Effector memory CD8-positive, alpha-beta T cell (primary cell): Measurements from ENCODE around the gene BPIFB6.

Experiments used
- ATAC-seq: fragments of 150-1000 bp; cut with Tn5 transposase; replicated peaks from 2 replicates; pipeline ENCODE4 v1.10.0; 2021; ENCODE audit warnings: mild to moderate bottlenecking, moderate library complexity
- DNase-seq, 3 experiments: peaks; one replicate each; pipeline ENCODE4 v3.0.0; 2021
- H3K27ac Mint-ChIP-seq, 2 donors: one replicate each; pipeline ENCODE4 v1.8.0; 2022; ENCODE audit warnings: mild to moderate bottlenecking in 2 of 2, mixed read lengths in 2 of 2, moderate library complexity in 2 of 2
- H3K27me3 Mint-ChIP-seq, 2 donors: one replicate each; pipeline ENCODE4 v1.8.0; 2022; ENCODE audit warnings: mixed read lengths in 2 of 2
- H3K36me3 Mint-ChIP-seq: one replicate; pipeline ENCODE4 v1.8.0; 2022; ENCODE audit warnings: mild to moderate bottlenecking, moderate library complexity, mixed read lengths; ENCODE audit not compliant: insufficient read depth
- H3K4me1 Mint-ChIP-seq, 2 donors: one replicate each; pipeline ENCODE4 v1.8.0; 2022; ENCODE audit warnings: low read depth in 2 of 2, mixed read lengths in 2 of 2
- H3K4me3 Mint-ChIP-seq, 2 donors: one replicate each; pipeline ENCODE4 v1.8.0; 2022; ENCODE audit warnings: mild to moderate bottlenecking in 2 of 2, mixed read lengths in 2 of 2, moderate library complexity in 2 of 2
- H3K9me3 Mint-ChIP-seq, 2 donors: one replicate each; pipeline ENCODE4 v1.8.0; 2022; ENCODE audit warnings: mixed read lengths in 2 of 2

BPIFB6 gene

DNA sequence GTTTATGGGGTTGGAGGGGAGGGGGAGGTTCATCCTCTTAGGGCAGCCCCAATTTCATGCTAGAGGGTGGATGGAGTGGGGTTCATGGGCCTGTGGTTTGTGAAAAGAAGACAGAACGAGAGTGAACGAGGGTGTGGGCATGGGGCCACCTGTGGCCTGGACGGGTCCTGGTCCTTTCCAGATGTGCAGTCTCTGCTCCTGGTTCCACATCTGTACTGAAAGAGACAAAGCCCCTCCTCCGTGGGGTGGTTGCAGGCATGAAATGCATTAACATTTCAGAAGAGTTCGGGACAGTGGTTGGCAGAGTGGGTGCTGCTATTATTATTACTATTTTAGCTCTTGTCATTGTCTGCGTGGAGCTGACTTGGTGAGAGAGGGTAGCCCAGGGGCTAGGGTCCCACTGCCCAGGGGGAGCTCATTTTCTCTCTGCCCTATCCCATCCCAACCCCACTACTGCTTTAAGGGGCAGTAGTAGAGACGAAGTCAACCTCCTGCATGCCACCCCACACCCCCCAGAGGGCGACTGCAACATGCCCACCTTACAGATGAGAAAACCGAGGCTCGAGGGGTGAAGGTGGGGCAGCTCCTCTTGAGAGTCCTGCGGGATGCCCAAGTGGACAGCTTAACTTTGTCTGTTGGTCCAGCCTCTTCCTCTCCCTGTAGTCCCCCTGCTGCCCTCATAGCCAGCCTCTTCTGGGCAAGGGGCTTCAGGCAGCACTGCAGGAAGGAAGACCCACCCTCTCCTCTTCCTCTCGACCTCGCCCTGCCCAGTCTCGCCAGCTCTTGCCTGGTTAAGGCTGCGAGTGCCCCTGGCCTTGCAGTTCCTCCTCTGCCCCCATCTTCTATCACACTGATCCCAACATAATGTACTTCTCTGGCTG, 15.5 kb upstream of the BPIFB6 start:
- Mint-ChIP-seq H3K36me3 (no peaks in the 10 kb centered on the region), H3K4me1 (peaks cover 0 to 3% of the 10 kb centered on the region in 2 donors), H3K9me3 (no peaks in the 10 kb centered on the region), H3K4me3 (no peak overlapping the region), H3K27ac (no peak overlapping the region), H3K27me3 (peaks cover 6 to 10% of the 10 kb centered on the region in 2 donors)
- DNase-seq, result no peak
- ATAC-seq, result no peak

DNA sequence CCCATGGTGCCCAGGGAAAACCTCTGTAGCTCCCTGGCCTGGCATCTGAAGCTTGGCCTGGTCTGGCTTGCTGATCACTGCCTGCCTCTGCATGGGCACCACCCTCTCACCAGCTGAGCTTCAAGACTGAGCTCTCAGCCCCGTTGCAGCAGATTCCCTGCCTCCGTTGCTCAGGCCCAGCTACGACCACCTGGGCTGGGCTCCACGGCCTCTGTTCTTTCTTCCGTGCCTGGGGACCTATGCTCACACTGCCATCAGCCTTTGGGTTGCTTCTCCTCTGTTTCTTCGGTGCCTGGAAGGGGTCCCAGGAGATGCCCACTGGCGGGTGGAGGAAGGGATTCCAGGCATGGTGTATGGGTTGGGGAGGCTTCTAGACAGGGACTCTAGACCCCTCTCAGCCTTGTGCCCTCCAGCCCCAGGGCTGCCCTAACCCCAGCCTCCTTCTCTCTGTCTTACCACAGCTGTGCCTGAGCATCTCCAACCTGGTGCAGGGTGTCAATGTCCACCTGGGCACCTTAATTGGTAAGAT, 14.8 kb upstream of the BPIFB6 start:
- Mint-ChIP-seq H3K27me3 (peaks cover 6 to 9% of the 10 kb centered on the region in 2 donors), H3K4me3 (no peak overlapping the region), H3K36me3 (no peaks in the 10 kb centered on the region), H3K9me3 (no peaks in the 10 kb centered on the region), H3K4me1 (peaks cover 0 to 3% of the 10 kb centered on the region in 2 donors), H3K27ac (no peak overlapping the region)
- ATAC-seq, result no peak
- DNase-seq, result no peak

- Mint-ChIP-seq H3K9me3 (no peaks in the 10 kb centered on the region), H3K27me3 (peaks cover 6 to 9% of the 10 kb centered on the region in 2 donors), H3K36me3 (no peaks in the 10 kb centered on the region), H3K4me1 (peaks cover 0 to 3% of the 10 kb centered on the region in 2 donors), H3K4me3 (no peak overlapping the region), H3K27ac (peak overlapping the region in 1 of 2 donors; percentile 30)
- DNase-seq (no peak), ATAC-seq (no peak)
These were observed 13.9 kb upstream of the BPIFB6 start for GRCh38 chr20:33017542-33017941.

GRCh38 chr20:33018169-33018931, 13.1 kb upstream of the BPIFB6 start:
- peaks cover 6 to 9% of the 10 kb centered on the region in 2 donors for H3K27me3 Mint-ChIP-seq
- H3K4me3 Mint-ChIP-seq, result no peak overlapping the region
- no peaks in the 10 kb centered on the region for H3K36me3 Mint-ChIP-seq
- peaks cover 0 to 3% of the 10 kb centered on the region in 2 donors for H3K4me1 Mint-ChIP-seq
- ATAC-seq (no peak), DNase-seq (no peak)
- no peaks in the 10 kb centered on the region for H3K9me3 Mint-ChIP-seq
- H3K27ac Mint-ChIP-seq, result peak overlapping the region in 1 of 2 donors; percentile 30

DNA sequence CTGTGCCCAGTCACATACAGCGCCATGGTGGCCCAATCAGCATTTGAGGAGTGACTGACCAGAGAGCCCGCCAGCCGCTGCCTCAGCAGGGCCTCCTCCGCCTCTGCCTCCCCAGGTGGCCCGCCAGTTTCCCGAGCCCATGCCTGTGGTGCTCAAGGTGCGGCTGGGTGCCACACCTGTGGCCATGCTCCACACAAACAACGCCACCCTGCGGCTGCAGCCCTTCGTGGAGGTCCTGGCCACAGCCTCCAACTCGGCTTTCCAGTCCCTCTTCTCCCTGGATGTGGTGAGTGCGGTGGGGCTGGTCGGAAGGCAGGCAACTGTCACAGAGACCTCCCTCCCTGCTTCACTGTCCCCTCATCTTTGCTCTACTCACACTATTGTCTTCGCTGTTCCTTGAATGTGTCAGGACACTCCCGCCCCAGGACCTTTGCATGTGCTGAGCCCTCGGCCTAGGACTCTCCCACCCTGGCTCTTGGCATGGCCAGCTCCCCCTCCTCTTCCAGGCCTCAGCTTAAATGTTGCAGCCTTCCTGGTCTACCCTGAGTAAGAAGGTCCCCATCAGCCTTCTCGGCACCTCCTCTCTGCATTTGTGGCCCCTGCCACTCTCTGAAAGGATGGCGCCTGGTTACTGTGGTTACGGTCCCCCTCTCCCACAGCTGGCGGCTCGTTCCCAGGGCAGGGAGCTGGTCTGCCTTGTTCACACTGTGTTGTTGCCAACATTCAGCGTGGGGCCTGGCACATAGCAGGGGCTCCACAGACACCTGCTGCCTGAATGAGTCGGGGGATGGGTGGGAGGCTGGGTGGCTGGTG, 11.8 kb upstream of the BPIFB6 start:
- H3K27me3 Mint-ChIP-seq, result peaks cover 6 to 9% of the 10 kb centered on the region in 2 donors
- no peak overlapping the region for H3K4me3 Mint-ChIP-seq
- H3K36me3 Mint-ChIP-seq, result no peaks in the 10 kb centered on the region
- H3K4me1 Mint-ChIP-seq, result peaks cover 0 to 3% of the 10 kb centered on the region in 2 donors
- H3K9me3 Mint-ChIP-seq, result no peaks in the 10 kb centered on the region
- DNase-seq (no peak), ATAC-seq (no peak)
- H3K27ac Mint-ChIP-seq, result peak overlapping the region in 1 of 2 donors; percentile 80

GRCh38 chr20:33020278-33021161, 10.9 kb upstream of the BPIFB6 start:
- DNase-seq (no peak), ATAC-seq (no peak)
- peaks cover 2 to 9% of the 10 kb centered on the region in 2 donors for H3K27me3 Mint-ChIP-seq
- H3K36me3 Mint-ChIP-seq, result no peaks in the 10 kb centered on the region
- no peak overlapping the region for H3K4me3 Mint-ChIP-seq
- H3K4me1 Mint-ChIP-seq, result peaks cover 0 to 3% of the 10 kb centered on the region in 2 donors
- peak overlapping the region in 1 of 2 donors; percentile 80 for H3K27ac Mint-ChIP-seq
- H3K9me3 Mint-ChIP-seq, result no peaks in the 10 kb centered on the region

DNA sequence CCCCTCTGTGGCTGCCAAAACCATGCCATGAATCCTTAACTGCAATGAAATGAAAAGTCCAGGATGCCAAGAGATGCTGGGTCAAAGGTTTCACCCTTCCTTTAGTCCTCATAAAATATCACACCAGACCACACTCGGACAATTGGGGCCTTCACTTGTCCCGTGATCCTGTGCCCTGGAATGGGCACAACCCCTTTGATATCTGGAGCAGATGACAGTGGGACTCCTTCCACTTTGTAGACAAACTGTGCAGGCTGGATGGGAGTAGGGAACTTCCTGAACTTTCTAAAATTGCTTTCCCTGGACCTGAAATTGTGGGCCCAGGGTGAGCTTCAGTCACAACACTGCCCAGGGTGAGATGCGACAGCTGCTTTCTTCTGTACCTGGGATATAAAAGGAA, 9.6 kb upstream of the BPIFB6 start:
- Mint-ChIP-seq H3K9me3 (no peaks in the 10 kb centered on the region), H3K4me3 (no peak overlapping the region)

GRCh38 chr20:33022289-33022688, 9.2 kb upstream of the BPIFB6 start:
- H3K4me1 Mint-ChIP-seq, result no peaks in the 10 kb centered on the region
- ATAC-seq (no peak), DNase-seq (no peak)
- no peak overlapping the region for H3K27ac Mint-ChIP-seq
- no peaks in the 10 kb centered on the region for H3K36me3 Mint-ChIP-seq
- no peaks in the 10 kb centered on the region for H3K27me3 Mint-ChIP-seq
- no peak overlapping the region for H3K4me3 Mint-ChIP-seq
- H3K9me3 Mint-ChIP-seq, result no peaks in the 10 kb centered on the region

More for the DNA sequence above, 9.6 kb upstream of the BPIFB6 start:
- no peaks in the 10 kb centered on the region for H3K27me3 Mint-ChIP-seq
- DNase-seq (no peak), ATAC-seq (no peak)
- H3K36me3 Mint-ChIP-seq, result no peaks in the 10 kb centered on the region
- no peaks in the 10 kb centered on the region for H3K4me1 Mint-ChIP-seq
- no peak overlapping the region for H3K27ac Mint-ChIP-seq

DNA sequence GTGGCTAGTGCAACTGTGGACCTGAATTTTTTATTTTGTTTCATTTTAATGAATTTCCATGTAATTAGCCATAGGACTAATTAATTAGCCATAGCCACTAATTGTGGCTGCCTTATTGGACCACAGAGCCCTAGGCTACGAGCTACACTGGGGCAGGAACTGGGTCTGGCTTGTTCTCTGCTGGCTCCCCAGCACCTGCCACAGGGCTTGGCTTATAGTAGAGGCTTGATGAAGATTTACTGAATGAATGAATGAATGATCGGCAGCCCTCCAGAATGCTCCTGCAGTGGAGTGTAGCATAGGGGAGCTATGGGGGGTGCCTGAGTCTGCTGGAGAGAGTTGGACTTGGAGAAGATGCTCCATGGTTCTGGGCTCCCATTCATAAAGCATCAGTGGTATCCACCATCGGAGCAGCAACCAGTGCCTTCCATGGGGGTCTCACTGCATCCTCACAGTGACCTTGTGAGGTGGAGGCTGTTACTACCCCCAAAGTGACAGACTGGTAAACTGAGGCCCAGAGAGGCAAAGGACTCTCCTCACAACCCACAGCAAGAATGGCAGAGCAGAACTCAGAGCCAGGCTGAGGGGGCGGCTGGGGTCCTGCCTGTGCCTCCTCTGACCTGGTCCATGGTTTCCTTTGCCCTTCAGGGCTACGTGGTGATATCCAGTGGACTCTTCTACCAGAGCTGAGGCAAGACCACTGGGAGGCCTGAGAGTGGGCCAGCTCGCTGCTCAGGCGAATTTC, 8.6 kb upstream of the BPIFB6 start:
- Mint-ChIP-seq H3K4me3 (no peak overlapping the region), H3K36me3 (no peaks in the 10 kb centered on the region)
- no peak for ATAC-seq

GRCh38 chr20:33023439-33024242, 7.8 kb upstream of the BPIFB6 start:
- Mint-ChIP-seq H3K9me3 (no peaks in the 10 kb centered on the region), H3K27me3 (no peaks in the 10 kb centered on the region), H3K27ac (no peak overlapping the region), H3K4me3 (no peak overlapping the region), H3K4me1 (no peaks in the 10 kb centered on the region), H3K36me3 (no peaks in the 10 kb centered on the region)
- ATAC-seq, result no peak
- no peak for DNase-seq

More for the DNA sequence above, 8.6 kb upstream of the BPIFB6 start:
- Mint-ChIP-seq H3K9me3 (no peaks in the 10 kb centered on the region), H3K27me3 (no peaks in the 10 kb centered on the region), H3K4me1 (no peaks in the 10 kb centered on the region), H3K27ac (no peak overlapping the region)
- DNase-seq, result no peak

DNA sequence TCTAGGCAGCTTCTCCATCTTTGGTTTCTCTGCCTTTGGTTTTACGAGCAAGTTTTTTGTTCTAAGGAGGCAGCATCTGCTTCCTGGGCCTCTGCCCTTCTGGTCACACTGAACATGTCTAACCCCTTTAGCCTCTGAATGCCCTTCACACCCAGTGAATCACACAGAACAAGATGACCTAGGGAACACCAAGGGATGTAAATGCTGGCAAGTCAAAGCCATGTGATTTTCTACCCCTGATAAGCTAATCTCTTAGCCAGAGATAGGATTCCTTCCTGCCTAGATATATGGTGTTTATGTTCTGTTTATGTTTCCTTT, 7.2 kb upstream of the BPIFB6 start:
- DNase-seq, result no peak
- H3K27ac Mint-ChIP-seq, result no peak overlapping the region

More for the DNA sequence above, 7.2 kb upstream of the BPIFB6 start:
- H3K4me3 Mint-ChIP-seq, result no peak overlapping the region
- no peaks in the 10 kb centered on the region for H3K4me1 Mint-ChIP-seq
- no peak for ATAC-seq
- H3K9me3 Mint-ChIP-seq, result no peaks in the 10 kb centered on the region
- H3K27me3 Mint-ChIP-seq, result no peaks in the 10 kb centered on the region
- H3K36me3 Mint-ChIP-seq, result no peaks in the 10 kb centered on the region
